HG03064 (cell line): Measurements from ENCODE around the gene PACS2.
A peak's percentile ranks its signal among the peaks of the same experiment; 100 is the strongest.
"Not testable (repeated sequence)": the region's sequence is repeated elsewhere in the genome, so short reads cannot be mapped to it uniquely, and the experiment has no call there.

Experiments
- ATAC-seq: cut with Tn5 transposase; IDR thresholded peaks from one replicate; pipeline ENCODE4 v1.9.1; 2021; ENCODE audit warnings: low read depth; ENCODE audit not compliant: unreplicated experiment

Gene PACS2

DNA sequence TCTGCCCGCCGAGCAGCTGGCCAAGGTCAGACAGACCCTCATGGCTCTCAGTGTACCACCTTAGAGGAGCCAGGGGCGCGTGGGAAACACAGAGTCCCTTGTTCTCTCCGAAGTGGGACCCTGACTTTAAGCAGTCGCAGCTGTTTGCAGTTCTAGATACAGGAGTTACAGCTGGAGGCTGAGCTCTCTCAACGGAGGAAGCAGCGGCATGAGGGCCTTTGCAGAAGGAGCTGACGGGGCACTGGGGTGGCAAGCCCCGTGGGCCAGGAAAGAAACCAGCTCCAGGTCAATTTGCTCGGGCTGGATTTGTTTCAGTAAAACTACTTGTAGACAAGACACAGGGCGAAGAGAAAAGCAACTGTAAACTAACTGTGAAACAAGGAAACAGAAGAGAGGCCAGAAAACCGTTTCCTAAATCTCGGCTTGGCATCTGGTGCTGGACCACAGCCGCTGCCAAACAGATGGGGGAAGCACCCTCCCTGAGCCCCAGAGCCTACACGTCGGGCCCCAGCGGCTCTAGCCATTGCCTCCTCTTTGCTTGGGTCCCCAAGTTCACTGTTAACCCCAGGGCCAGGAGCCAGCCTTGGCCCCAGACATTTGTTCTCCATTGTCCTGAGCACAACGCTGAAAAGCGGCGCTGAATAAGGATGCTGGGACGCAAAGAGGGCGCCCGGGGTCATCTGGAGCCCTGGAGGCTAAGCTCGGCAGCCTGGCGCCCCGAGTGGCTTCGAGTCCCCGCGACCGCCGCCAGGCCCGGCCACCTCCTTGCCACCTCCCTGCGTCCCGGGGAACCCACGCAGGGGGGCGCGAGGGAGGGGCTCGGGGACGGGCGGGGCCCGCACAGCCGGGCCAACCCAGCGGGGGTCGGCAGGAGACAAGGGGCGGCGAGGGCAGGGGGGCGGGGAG is 914 bp upstream of the PACS2 start:
- no peak for ATAC-seq

GRCh38 chr14:105315211-105315721 is 718 bp downstream of the PACS2 start:
- peak; percentile 20 for ATAC-seq

DNA sequence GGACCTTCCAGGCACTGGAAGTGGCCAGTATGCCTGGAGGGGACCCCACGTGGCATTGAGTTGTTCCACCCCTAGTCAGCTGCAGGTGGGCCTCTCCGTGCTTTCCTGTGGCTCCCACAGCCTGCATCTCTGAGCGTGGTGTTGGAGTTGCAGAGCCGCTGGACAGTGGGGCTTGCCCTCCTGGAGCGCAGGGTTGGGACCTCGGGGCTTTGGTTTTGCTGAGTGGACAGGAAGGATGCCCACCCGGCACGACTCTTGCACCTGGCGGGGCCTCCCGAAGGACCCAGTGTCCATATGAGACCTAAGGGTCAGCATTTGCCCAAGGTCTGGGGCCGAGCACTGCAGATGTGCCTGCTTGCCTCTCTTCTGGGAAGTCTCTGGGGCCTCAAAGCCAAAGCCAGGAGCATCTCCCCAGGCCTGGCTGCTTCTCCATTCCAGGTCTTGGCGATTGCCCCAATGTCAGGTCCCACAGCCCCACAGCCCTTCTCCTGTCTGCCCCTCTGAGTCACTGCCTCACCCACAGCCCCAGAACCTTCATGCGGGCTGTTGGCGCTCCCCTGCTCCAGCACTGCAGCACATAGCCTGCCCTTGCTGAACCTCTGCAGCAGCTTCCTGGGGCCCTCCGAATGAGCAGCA is 1.5 kb downstream of the PACS2 start:
- no peak for ATAC-seq

- no peak for ATAC-seq
Observed at GRCh38 chr14:105316577-105316941, 2.0 kb downstream of the PACS2 start.

- no peak for ATAC-seq
Observed at GRCh38 chr14:105316968-105317510, 2.5 kb downstream of the PACS2 start.

- no peak for ATAC-seq
Observed at GRCh38 chr14:105317546-105317945, 3.0 kb downstream of the PACS2 start.

DNA sequence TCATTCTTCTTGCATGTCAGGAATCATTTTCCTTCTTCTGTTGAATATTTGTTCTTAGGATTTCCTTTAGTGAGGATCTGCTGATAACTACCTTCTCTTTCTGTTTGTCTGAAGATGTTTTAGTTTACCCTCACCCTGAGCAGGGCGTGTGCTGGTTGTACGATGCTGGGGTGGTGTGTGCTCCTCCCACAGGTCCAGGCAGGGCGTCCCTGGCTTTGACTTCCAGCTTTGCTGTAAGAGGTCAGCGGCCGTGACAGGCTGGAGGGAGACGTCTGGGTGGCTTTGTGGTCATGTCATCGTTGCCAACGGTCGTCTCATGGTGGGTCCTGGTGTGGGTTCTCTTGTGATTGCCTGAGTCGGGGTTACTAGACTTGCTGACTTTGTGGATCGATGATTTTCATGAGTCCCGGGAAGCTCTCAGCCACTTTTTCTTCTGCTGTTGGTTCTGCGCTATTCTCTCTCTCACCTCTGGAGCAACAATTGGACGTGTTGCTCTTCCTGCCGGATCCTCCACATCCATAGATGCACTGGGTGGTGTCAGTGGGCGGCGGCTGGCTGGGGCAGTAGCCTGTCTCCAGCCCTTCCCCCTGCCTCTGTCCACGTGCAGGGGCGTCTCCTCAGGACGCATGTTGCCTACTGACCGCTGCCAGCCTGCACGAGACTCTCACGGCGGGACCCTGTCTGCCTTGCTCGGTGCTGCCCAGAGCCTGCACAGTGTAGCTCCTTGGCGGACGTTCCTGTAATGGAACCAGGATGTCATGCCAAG is 8.4 kb downstream of the PACS2 start:
- no peak for ATAC-seq

DNA sequence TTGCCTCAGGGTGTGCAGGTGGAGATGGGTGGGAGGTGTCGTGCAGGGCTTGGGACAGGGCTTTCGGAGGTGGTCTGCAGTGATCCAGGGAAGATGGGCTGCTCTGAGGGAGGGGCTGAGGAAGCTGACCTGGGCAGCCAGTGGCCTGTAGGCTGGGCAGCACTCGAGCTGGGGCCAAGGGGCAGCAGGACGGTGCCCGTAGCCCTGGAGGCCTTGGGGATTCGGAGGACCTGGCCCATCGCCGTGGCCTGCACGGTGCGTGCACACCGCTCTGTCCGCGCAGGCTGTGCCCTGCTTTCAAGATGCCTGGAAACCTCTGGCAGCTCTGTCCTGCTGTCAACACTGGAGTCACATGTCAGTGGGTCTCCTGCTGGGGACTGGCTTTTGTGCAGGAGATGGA is 9.1 kb downstream of the PACS2 start:
- no peak for ATAC-seq

DNA sequence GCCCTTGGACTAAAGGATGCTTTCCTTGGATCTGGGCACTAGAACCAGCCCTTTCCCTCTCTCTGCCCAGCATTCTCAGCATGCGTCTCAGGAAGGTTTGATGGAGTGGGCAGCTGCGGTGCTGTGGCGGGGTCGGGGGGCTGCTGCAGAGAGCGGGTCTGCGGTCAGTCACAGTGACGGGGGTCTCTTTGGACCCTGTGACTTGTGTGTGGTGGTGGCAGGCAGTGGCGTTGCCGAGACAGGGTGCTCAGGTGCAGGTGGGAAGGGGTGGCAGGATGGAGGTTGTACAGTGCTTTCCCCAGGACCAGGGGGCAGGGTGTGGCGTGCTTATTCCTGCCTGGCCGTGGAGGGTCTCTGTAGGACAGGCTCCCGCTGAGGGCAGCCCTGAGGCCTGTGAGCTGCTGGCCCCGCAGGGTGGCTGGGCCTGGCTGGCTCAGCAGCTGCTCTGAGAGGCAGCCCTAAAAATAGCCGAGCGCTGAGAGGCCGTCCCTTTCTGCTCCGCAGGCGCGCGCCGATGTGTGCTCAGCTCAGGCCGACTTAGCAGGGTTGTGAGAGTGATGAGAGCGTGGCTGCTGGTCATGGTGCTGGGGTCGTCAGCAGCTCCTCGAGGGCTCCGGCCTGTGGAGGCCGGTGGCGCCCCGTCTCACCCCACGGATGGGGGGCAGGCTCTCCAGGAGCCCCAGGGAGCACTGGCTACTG is 9.7 kb downstream of the PACS2 start:
- ATAC-seq = no peak

GRCh38 chr14:105324871-105325270 is 10.3 kb downstream of the PACS2 start:
- ATAC-seq = no peak

GRCh38 chr14:105325303-105325702 is 10.8 kb downstream of the PACS2 start:
- no peak for ATAC-seq

DNA sequence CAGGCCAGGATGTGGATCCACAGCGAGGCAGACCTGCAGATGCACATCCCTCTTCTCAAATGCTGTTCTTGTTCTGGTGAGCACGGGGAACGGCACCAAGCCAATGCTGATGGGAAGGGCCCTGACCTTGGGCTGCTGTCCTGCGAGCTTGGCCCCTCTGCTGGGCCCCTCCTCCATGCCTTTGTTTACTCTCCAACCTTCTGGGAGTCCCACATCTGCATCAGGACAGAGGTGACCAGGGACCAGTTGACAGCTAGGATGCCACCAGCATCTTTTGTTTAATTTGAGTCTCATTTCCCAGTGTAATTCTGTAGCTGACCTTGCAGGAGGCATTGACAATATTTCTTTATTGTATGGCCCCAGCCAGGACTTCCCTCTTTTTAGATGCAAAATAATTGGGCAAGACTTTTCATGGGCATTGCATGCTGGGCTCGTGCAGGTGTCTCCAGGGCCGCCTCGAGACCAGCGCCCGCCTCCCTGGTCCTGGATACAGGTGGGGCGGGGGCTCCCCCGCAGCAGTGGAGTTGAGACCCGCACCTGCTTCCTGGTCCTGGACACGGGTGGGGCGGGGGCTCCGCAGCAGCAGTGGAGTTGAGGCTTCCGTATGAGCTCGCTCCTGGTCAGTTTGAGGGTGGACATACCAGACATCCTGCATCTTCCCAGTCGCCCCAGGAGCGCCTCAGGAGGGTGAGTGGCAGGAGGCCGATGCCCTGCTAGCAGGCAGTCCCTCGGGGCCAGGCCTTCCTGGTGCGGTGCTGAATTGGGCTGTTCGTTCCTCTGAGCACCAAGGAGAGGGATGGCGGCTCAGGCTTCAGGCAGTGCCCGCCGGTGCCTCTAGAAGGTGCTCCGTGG is 11.4 kb downstream of the PACS2 start:
- no peak for ATAC-seq

DNA sequence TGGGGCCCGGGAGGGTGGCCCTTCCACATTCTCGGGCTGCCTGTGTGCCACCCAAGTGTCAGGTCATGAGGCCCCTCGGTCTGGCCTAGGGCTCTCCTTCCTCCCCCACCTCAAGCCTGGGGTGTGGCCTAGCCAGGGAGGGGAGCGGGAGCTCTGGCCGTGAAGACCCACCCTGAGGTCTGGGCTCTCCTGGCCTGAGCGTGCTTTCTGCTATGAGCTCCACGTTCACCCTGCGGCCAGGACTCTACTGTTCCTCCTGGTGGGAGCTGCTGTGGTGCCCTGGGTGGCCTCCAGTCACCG is 12.0 kb downstream of the PACS2 start:
- no peak for ATAC-seq

DNA sequence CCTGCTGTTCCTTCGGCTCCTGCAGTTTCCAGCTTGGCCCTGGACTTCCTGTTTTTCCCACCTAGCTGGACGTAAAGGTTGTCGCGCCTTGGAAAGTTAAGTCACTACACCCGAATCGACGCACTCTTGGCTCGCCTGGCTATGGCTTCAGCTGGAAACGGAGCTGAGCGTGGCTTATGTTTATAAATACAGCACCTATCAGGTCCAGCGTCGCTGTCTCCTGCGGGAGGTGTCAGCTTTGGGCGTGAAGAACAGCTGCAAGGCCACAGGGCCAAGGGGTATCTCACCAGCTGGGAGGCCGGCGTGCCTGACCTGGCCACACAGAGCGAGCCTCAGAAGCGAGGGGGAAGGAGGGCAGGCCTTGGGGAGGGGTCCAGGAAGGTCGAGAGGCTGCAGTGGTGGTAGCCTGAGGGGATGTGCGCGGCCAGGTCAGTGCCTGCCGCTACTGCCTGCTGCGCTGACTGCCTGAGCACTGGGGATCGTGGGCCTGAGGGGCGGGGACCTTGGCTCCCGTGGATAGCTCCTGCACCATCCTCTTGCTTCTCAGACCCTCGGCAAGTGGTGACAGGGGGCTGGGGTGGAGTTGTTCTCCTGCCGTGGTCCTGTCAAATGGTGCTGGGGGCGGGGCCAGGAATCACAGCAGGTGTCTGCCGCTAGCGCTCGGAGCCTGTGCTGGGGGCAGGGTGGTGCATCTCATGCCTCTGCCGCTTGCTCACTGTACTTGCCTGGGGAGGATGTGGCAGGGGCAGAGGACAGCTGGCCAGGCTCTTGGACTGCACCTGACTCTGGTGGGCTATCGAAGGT is 12.5 kb downstream of the PACS2 start:
- no peak for ATAC-seq

DNA sequence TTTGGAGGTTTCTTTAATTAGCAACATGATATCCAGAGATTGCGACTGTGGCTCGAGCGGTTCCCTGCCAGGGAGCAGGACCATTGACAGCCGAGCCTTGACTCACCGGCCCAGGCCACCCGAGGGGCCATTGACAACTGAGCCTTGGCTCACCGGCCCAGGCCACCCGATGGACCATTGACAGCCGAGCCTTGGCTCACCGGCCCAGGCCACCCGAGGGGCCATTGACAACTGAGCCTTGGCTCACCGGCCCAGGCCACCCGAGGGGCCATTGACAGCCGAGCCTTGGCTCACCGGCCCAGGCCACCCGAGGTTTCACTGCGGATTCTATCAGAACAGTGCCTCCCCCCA is 13.1 kb downstream of the PACS2 start:
- ATAC-seq = not testable (repeated sequence)

GRCh38 chr14:105328070-105328677 is 13.6 kb downstream of the PACS2 start:
- no peak for ATAC-seq

DNA sequence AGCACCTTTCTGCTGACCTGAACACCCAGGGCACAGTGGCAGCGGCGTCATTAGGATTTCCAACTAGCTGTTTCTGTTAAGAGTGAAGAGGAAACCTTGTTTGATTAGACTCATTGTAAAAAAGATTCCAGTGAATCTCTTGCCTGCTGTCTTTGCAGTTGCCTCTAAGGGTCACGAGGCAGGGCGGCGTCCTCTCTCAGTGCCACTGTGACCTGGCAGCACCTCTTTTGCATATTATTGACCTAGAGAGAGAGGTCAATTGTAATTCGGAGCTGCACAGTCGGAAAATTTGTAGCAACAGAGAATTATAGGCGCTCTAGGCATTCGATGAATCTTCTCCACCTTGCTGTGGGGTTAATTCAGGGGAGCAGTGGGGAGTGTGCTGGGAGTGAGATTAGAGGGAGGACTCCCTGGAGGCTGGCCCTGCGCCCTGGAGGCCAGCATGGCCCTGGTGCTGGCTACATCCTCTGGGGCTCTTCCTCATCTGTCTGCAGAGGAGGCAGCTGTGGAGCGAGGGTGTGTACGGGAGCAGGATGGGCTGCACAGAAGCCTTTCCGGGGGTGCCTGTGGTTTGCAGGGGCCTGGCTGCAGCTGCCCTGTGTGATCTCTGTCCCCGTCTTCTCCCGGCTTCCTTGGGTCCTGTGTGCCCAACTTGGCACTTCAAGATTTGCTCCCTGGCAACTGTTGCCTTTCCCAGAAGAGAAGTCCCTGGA is 14.3 kb downstream of the PACS2 start:
- ATAC-seq = no peak
